Neural progenitor cell (in vitro differentiated cells): ENCODE measurements around the gene REPS1.

Experiments
- CTCF ChIP-seq: fragments of 200-600 bp; sonication (generic); IDR thresholded peaks from 2 replicates; pipeline ENCODE4 v1.5.1; 2017; ENCODE audit warnings: antibody characterized with exemption, mild to moderate bottlenecking
- EZH2 ChIP-seq: fragments of 200-600 bp; sonication (generic); IDR thresholded peaks from 2 replicates; pipeline ENCODE4 v1.6.1; 2017; ENCODE audit warnings: antibody characterized with exemption, mild to moderate bottlenecking, moderate library complexity
- EZH2phosphoT487 ChIP-seq: fragments of 200-600 bp; sonication (generic); IDR thresholded peaks from 2 replicates; pipeline ENCODE4 v1.6.1; 2017; ENCODE audit warnings: antibody characterized with exemption

GRCh38 chr6:138989098-138989983 is 1.3 kb upstream of the REPS1 start:
- TF ChIP-seq CTCF (no peak), EZH2 (no peak), EZH2phosphoT487 (no peak)
